Progenitor cell of endocrine pancreas (in vitro differentiated cells): ENCODE data around the gene LITAFD. TPM values are rescaled to one million over a fixed set of nuclear protein-coding genes. Genes with fewer than 3 reads are reported as not detected.

Experiments used
- DNase-seq: peaks from one replicate; pipeline ENCODE4 v3.0.0; 2021; ENCODE audit warnings: low spot score; ENCODE audit not compliant: unreplicated experiment
- H3K27ac Mint-ChIP-seq: 2 replicates; pipeline ENCODE4 v1.8.0; 2021; ENCODE audit warnings: mild to moderate bottlenecking, moderate library complexity, mixed read lengths
- H3K27me3 Mint-ChIP-seq: 2 replicates; pipeline ENCODE4 v1.8.0; 2021; ENCODE audit warnings: mixed read lengths
- H3K36me3 Mint-ChIP-seq: 2 replicates; pipeline ENCODE4 v1.8.0; 2022; ENCODE audit warnings: mixed read lengths; ENCODE audit not compliant: insufficient read depth
- H3K4me1 Mint-ChIP-seq: 2 replicates; pipeline ENCODE4 v1.8.0; 2021; ENCODE audit warnings: low read depth, mixed read lengths
- H3K4me3 Mint-ChIP-seq: 2 replicates; pipeline ENCODE4 v1.8.0; 2021; ENCODE audit warnings: low read depth, mild to moderate bottlenecking, moderate library complexity, mixed read lengths
- H3K9me3 Mint-ChIP-seq: 2 replicates; pipeline ENCODE4 v1.8.0; 2021; ENCODE audit warnings: low read depth, mixed read lengths
- CTCF ChIP-seq: fragments of 200-600 bp; sonication (generic); IDR thresholded peaks from one replicate; pipeline ENCODE4 v1.5.0; 2021; ENCODE audit warnings: antibody characterized with exemption, mild to moderate bottlenecking; ENCODE audit not compliant: unreplicated experiment
- total RNA-seq: library from RNA; stranded (reverse); gene quantifications from 2 replicates; pipeline ENCODE4 v1.2.1, GENCODE V29; 2021

Gene LITAFD
- total RNA-seq, 1 donor from 2014 or later = not detected

- H3K27ac Mint-ChIP-seq = no peak overlapping the region
- TF ChIP-seq CTCF = no peak
- no peaks in the 10 kb centered on the region for H3K9me3 Mint-ChIP-seq
- H3K4me1 Mint-ChIP-seq = peaks cover 8% of the 10 kb centered on the region
- no peaks in the 10 kb centered on the region for H3K27me3 Mint-ChIP-seq
- no peak overlapping the region for H3K4me3 Mint-ChIP-seq
- no peak for DNase-seq
- H3K36me3 Mint-ChIP-seq = no peaks in the 10 kb centered on the region
Measured at GRCh38 chr16:8880839-8881510, 1.2 kb upstream of the LITAFD start.

- Mint-ChIP-seq H3K9me3 (no peaks in the 10 kb centered on the region), H3K4me3 (no peak overlapping the region), H3K27ac (no peak overlapping the region), H3K4me1 (peaks cover 10% of the 10 kb centered on the region), H3K27me3 (no peaks in the 10 kb centered on the region), H3K36me3 (peaks cover 4% of the 10 kb centered on the region)
- no peak for TF ChIP-seq CTCF
- no peak for DNase-seq
Measured at GRCh38 chr16:8882725-8883377, 700 bp downstream of the LITAFD start.

DNA sequence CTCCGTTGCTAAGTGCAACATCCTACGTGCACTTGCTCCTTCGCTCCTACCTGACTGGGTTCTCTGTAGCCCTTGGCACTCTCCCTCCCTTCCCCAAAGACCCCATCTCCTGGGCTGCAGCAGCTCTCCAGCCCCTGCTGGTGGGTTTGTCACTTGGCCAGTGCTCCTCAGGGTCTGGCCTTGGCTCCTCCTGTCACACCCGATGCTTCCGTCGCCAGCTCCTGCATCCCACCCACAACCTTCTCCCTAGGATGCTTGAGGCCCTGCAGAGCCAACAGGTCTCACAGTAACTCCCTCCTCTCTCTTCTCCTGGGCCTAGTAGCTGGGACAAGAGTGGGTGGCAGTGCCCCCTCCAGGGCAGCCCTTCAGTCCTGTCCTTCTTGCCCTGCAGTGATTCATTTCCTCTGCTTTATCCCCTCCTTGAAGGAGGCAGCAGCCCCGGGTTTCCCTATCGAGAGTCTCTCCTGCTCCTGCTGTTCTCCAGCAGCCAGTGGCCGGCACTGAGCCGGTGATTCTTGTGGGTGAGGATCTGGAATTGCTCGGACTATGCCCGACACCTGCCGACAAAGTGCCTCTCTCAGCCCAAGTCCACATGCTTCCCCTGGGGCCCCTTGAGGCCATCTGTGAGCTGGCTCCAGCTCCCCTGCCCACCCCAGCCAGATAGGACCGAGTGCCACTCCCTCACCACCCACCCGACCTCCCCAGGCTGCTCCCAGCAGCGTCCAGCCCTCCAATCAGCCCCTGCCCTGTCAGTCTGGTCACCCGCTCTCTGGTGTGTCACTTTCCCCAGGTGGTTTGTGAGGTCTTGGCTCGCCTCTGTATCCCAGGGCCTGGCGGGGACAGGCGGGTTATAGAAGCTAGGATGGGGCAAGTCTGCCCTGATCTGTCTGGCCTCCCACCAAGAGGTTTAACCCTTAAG lies 3.8 kb downstream of the LITAFD start:
- H3K27ac Mint-ChIP-seq = peak overlapping the region; percentile 74
- H3K9me3 Mint-ChIP-seq = no peaks in the 10 kb centered on the region
- no peaks in the 10 kb centered on the region for H3K27me3 Mint-ChIP-seq
- no peak overlapping the region for H3K4me3 Mint-ChIP-seq
- peaks cover 10% of the 10 kb centered on the region for H3K4me1 Mint-ChIP-seq
- DNase-seq = no peak
- peak; percentile 15 for TF ChIP-seq CTCF
- peaks cover 7% of the 10 kb centered on the region for H3K36me3 Mint-ChIP-seq

DNA sequence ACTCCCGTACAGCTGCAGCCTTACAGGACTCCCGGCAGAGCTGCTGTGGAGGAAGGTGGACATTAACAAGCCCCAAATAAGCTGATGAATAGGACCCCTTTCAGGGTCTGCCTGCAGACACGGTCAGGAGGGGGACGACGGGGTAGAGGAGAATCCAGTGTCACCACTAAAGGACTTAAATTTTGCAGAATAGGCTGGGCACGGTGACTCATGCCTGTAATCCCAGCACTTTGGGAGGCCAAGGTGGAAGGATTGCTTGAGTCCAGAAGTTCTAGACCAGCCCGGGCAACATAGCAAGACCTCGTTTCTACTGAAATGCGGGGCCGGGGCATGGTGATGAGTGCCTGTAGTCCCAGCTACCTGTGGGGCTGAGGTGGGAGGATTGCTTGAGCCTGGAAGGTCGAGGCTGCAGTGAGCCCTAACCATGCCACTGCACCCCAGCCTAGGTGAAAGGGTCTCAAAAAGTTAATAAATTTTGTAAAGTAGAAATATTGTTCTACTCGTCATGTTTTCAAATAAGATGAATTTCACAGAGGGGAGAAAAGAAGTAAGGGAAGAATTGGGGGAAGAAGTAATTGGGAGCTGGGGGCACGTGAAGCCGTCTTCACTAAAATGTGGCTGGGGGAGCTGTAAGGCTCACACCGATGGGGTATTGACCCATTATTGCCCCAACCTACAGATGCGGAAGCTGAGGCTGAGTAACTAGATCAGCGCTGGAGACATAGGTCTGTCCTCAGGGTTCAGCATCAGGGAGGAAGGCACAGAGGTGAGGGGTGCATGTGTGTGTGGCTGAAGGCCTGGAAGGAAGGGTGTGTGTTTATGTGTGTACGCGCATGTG lies 4.7 kb downstream of the LITAFD start:
- Mint-ChIP-seq H3K4me3 (no peak overlapping the region), H3K36me3 (peaks cover 13% of the 10 kb centered on the region), H3K4me1 (peaks cover 10% of the 10 kb centered on the region), H3K27me3 (no peaks in the 10 kb centered on the region), H3K9me3 (no peaks in the 10 kb centered on the region), H3K27ac (no peak overlapping the region)
- no peak for DNase-seq
- no peak for TF ChIP-seq CTCF
